HepG2 (cell line): ENCODE results near the gene GUK1. TPM values are rescaled to one million over a fixed set of nuclear protein-coding genes. Genes with fewer than 3 reads are reported as not detected.

Experiments used
- CBX2 ChIP-seq, 2 experiments: fragments of 200-600 bp in 1 of 2; sonication (generic); formaldehyde crosslinking in 1 of 2; IDR thresholded peaks; 2 replicates each; pipeline versions ENCODE4 v1.7.0 to v1.8.1; 2018 to 2022; ENCODE audit warnings: low read depth in 2 of 2, low read length in 1 of 2, mild to moderate bottlenecking in 1 of 2, missing genetic modification reagents in 1 of 2
- DNMT1 ChIP-seq: sonication (generic); formaldehyde crosslinking; IDR thresholded peaks from 2 replicates; pipeline ENCODE4 v1.5.1; 2020; ENCODE audit warnings: mild to moderate bottlenecking, missing genetic modification reagents
- ESRRA ChIP-seq: sonication (generic); formaldehyde crosslinking; IDR thresholded peaks from 2 replicates; pipeline ENCODE4 v1.5.1; 2020; ENCODE audit warnings: mild to moderate bottlenecking, low read depth, missing genetic modification reagents
- FOXK1 ChIP-seq: sonication (generic); formaldehyde crosslinking; IDR thresholded peaks from 2 replicates; pipeline ENCODE4 v1.4.0; 2020; ENCODE audit warnings: low read depth, missing genetic modification reagents, borderline replicate concordance
- KDM4B ChIP-seq: sonication (generic); formaldehyde crosslinking; IDR thresholded peaks from 2 replicates; pipeline ENCODE4 v1.4.0; 2020; ENCODE audit warnings: missing genetic modification reagents
- MAFG ChIP-seq: sonication (generic); formaldehyde crosslinking; IDR thresholded peaks from 2 replicates; pipeline ENCODE4 v1.5.1; 2020; ENCODE audit warnings: mild to moderate bottlenecking, missing genetic modification reagents
- MATR3 ChIP-seq: sonication (generic); formaldehyde crosslinking; IDR thresholded peaks from 2 replicates; pipeline ENCODE4 v1.4.0; 2020; ENCODE audit warnings: missing genetic modification reagents
- MED8 ChIP-seq: sonication (generic); formaldehyde crosslinking; IDR thresholded peaks from 2 replicates; pipeline ENCODE4 v1.8.1; 2023; ENCODE audit warnings: mild to moderate bottlenecking, missing genetic modification reagents; ENCODE audit not compliant: insufficient replicate concordance
- MTA1 ChIP-seq: sonication (generic); formaldehyde crosslinking; IDR thresholded peaks from 2 replicates; pipeline ENCODE4 v1.4.0; 2020; ENCODE audit warnings: missing genetic modification reagents, mild to moderate bottlenecking, borderline replicate concordance
- PCBP2 ChIP-seq: fragments of 200-400 bp; formaldehyde crosslinking; optimal IDR thresholded peaks from 2 replicates; pipeline ENCODE3; 2018; ENCODE audit warnings: low read length, low read depth; ENCODE audit not compliant: poor library complexity, severe bottlenecking
- RCOR2 ChIP-seq: IDR thresholded peaks from 2 replicates; pipeline ENCODE4 v1.6.1; 2016; ENCODE audit warnings: missing biosample characterization, missing genetic modification reagents
- SIN3A ChIP-seq: IDR thresholded peaks from 2 replicates; pipeline ENCODE4 v1.6.1; 2011; ENCODE audit warnings: low read depth, mild to moderate bottlenecking, control low read depth, low read length, borderline replicate concordance
- ZBTB21 ChIP-seq: sonication (generic); formaldehyde crosslinking; IDR thresholded peaks from 2 replicates; pipeline ENCODE4 v1.4.0; 2020; ENCODE audit warnings: missing genetic modification reagents
- ZNF430 ChIP-seq: sonication (generic); formaldehyde crosslinking; IDR thresholded peaks from 2 replicates; pipeline ENCODE4 v1.9.0; 2021; ENCODE audit warnings: mild to moderate bottlenecking, missing genetic modification reagents
- ZNF850 ChIP-seq: sonication (generic); formaldehyde crosslinking; conservative IDR thresholded peaks from 2 replicates; pipeline ENCODE4 v1.9.0; 2021; ENCODE audit warnings: mild to moderate bottlenecking, missing genetic modification reagents
- polyA plus RNA-seq, 8 experiments: library from polyadenylated mRNA; depleted of rRNA in 3 of 8; stranded (reverse) in 7 of 8; unstranded in 1 of 8; fragments of >200 nt; fragmentation: Illumina TruSeq in 4 of 8; extraction: Trizol in 4 of 8; gene quantifications; 2 replicates each; pipeline versions ENCODE4 v1.2.1 to v1.2.3, GENCODE V29; 2011 to 2016; ENCODE audit warnings: low read depth in 4 of 8, missing spikeins in 1 of 8, mixed read lengths in 1 of 8; ENCODE audit not compliant: insufficient read depth in 1 of 8
- total RNA-seq, 5 experiments: library from RNA; depleted of rRNA; stranded (reverse); fragments of >200 nt; fragmentation: Illumina TruSeq; extraction: Trizol; gene quantifications; 2 replicates each; pipeline ENCODE4 v1.2.3, GENCODE V29; 2016; ENCODE audit warnings: low read depth in 1 of 5
- TF ChIP-seq, protein P1 (sequence below): sonication (generic); formaldehyde crosslinking; IDR thresholded peaks from 2 replicates; pipeline ENCODE4 v1.4.0; 2020; ENCODE audit warnings: low read depth, mild to moderate bottlenecking, missing genetic modification reagents
- TF ChIP-seq, protein P2 (sequence below): sonication (generic); formaldehyde crosslinking; IDR thresholded peaks from 2 replicates; pipeline ENCODE4 v1.5.1; 2020; ENCODE audit warnings: mild to moderate bottlenecking, moderate library complexity, missing genetic modification reagents
- TF ChIP-seq, protein P3 (sequence below): IDR thresholded peaks from 2 replicates; pipeline ENCODE4 v1.6.1; 2018; ENCODE audit warnings: missing genetic modification reagents
- TF ChIP-seq, protein P4 (sequence below): sonication (generic); formaldehyde crosslinking; IDR thresholded peaks from 2 replicates; pipeline ENCODE4 v1.4.0; 2020; ENCODE audit warnings: missing genetic modification reagents, low read depth, mild to moderate bottlenecking, borderline replicate concordance
- TF ChIP-seq, protein P5 (sequence below): IDR thresholded peaks from 2 replicates; pipeline ENCODE4 v1.6.1; 2016; ENCODE audit warnings: control low read depth
- TF ChIP-seq, protein P6 (sequence below): sonication (generic); formaldehyde crosslinking; IDR thresholded peaks from 2 replicates; pipeline ENCODE4 v1.4.0; 2020; ENCODE audit warnings: missing genetic modification reagents, borderline replicate concordance

The GUK1 gene
- total and polyA plus RNA-seq, 2 of the 13 experiments (the other 11 are each of a cell fraction or from before 2014, with no cell fraction given): 116 to 154 TPM

DNA sequence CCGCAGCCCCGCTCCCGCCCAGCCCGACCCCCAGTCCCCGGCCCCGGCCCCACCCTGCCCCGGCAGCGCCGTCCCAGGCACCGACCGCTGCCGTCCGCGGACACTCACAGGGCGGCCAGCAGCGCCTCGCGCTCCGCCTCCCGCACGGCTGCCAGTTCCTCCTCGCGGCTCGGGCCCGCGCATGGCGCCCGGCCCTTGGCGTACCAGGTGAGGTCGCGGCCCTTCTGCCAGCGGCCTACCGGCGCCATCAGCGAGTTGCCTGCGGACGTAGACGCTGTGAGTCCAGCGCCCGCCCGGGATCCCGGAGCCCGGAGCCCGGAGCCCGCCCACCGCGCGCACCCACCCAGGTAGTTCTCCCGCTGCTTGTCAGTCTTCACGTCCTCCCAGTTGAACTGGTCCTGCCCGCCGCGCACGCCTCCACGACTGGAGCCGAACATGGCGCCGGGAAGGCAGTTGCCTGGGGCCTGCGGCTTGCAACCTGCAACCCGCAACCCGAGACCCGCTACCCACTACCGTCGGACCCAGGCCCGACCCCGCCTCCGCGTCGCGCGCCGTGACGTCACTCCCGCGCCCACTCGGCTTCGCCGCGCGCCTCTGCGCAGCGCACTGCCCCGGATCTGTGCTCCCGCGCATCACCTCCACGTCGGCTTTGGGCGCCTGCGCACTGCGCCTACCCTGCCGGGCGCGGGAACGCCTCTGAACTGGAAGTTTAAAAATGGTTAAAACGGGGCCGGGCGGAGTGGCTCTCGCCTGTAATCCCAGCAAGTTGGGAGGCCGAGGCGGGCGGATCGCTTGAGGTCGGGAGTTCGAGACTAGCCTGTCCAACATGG is 37.1 kb upstream of the GUK1 start, which contains the start of gene C1orf35 (continued):
- TF ChIP-seq, protein P1, sequence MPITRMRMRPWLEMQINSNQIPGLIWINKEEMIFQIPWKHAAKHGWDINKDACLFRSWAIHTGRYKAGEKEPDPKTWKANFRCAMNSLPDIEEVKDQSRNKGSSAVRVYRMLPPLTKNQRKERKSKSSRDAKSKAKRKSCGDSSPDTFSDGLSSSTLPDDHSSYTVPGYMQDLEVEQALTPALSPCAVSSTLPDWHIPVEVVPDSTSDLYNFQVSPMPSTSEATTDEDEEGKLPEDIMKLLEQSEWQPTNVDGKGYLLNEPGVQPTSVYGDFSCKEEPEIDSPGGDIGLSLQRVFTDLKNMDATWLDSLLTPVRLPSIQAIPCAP (CRISPR knock-in tag): 0 out of 2 replicates have a peak, but pooled peaks have one; percentile 70
- TF ChIP-seq, protein P2, sequence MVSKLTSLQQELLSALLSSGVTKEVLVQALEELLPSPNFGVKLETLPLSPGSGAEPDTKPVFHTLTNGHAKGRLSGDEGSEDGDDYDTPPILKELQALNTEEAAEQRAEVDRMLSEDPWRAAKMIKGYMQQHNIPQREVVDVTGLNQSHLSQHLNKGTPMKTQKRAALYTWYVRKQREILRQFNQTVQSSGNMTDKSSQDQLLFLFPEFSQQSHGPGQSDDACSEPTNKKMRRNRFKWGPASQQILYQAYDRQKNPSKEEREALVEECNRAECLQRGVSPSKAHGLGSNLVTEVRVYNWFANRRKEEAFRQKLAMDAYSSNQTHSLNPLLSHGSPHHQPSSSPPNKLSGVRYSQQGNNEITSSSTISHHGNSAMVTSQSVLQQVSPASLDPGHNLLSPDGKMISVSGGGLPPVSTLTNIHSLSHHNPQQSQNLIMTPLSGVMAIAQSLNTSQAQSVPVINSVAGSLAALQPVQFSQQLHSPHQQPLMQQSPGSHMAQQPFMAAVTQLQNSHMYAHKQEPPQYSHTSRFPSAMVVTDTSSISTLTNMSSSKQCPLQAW (CRISPR knock-in tag): peak; percentile 44; the same call in 1 of the 2 replicates
- TF ChIP-seq, protein P3, sequence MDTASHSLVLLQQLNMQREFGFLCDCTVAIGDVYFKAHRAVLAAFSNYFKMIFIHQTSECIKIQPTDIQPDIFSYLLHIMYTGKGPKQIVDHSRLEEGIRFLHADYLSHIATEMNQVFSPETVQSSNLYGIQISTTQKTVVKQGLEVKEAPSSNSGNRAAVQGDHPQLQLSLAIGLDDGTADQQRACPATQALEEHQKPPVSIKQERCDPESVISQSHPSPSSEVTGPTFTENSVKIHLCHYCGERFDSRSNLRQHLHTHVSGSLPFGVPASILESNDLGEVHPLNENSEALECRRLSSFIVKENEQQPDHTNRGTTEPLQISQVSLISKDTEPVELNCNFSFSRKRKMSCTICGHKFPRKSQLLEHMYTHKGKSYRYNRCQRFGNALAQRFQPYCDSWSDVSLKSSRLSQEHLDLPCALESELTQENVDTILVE (CRISPR knock-in tag): peak; percentile 63; the same call in 1 of the 2 replicates
- peak; percentile 61; the same call in 1 of the 2 replicates for TF ChIP-seq ZBTB21 (CRISPR knock-in tag)
- peak; percentile 67; the same call in 1 of the 2 replicates for TF ChIP-seq ZNF430
- no peak for TF ChIP-seq ESRRA
- peak; percentile 66; the same call in 1 of the 2 replicates for TF ChIP-seq MTA1 (CRISPR knock-in tag)
- no peak for TF ChIP-seq ZNF850 (CRISPR knock-in tag)
- no peak for TF ChIP-seq MAFG (CRISPR knock-in tag)
- TF ChIP-seq PCBP2: no peak
- no peak for TF ChIP-seq KDM4B (CRISPR knock-in tag)
- TF ChIP-seq, protein P4, sequence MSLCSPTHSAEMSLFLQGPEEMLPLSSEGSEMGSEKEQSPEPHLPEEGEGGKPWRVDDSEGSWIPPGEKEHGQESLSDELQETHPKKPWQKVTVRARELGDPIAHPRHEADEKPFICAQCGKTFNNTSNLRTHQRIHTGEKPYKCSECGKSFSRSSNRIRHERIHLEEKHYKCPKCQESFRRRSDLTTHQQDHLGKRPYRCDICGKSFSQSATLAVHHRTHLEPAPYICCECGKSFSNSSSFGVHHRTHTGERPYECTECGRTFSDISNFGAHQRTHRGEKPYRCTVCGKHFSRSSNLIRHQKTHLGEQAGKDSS (CRISPR knock-in tag): peak; percentile 93
- TF ChIP-seq FOXK1 (CRISPR knock-in tag): peak; percentile 89
- TF ChIP-seq SIN3A: no peak; the same call in 1 of the 2 replicates
- TF ChIP-seq, protein P5, sequence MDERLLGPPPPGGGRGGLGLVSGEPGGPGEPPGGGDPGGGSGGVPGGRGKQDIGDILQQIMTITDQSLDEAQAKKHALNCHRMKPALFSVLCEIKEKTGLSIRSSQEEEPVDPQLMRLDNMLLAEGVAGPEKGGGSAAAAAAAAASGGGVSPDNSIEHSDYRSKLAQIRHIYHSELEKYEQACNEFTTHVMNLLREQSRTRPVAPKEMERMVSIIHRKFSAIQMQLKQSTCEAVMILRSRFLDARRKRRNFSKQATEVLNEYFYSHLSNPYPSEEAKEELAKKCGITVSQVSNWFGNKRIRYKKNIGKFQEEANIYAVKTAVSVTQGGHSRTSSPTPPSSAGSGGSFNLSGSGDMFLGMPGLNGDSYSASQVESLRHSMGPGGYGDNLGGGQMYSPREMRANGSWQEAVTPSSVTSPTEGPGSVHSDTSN (CRISPR knock-in tag): no peak
- peak; percentile 91 for TF ChIP-seq DNMT1 (CRISPR knock-in tag)
- no peak for TF ChIP-seq RCOR2 (CRISPR knock-in tag)
- TF ChIP-seq MED8 (CRISPR knock-in tag): peak; percentile 44
- no peak for TF ChIP-seq MATR3 (CRISPR knock-in tag)
- TF ChIP-seq CBX2 (IDR thresholded peaks at IDR 0.05; ENCODE audit: low read depth, low read length): no peak
- no peak for TF ChIP-seq CBX2 (CRISPR knock-in tag; IDR thresholded peaks at IDR 0.05; ENCODE audit: low read depth)
- TF ChIP-seq, protein P6, sequence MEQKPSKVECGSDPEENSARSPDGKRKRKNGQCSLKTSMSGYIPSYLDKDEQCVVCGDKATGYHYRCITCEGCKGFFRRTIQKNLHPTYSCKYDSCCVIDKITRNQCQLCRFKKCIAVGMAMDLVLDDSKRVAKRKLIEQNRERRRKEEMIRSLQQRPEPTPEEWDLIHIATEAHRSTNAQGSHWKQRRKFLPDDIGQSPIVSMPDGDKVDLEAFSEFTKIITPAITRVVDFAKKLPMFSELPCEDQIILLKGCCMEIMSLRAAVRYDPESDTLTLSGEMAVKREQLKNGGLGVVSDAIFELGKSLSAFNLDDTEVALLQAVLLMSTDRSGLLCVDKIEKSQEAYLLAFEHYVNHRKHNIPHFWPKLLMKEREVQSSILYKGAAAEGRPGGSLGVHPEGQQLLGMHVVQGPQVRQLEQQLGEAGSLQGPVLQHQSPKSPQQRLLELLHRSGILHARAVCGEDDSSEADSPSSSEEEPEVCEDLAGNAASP: peak; percentile 68; the same call in 1 of the 2 replicates
